ENCODE measurements around the gene ADAM33. TPM values are rescaled to one million over a fixed set of nuclear protein-coding genes. Genes with fewer than 3 reads are reported as not detected.

ADAM33 gene
- total and polyA plus RNA-seq, 2 experiments from 2014 or later = 0.45 to 1.3 TPM

GRCh38 chr20:3707508-3707899, 25.7 kb upstream of the ADAM33 start:
- Histone ChIP-seq H3K27me3 (no peaks in the 10 kb centered on the region), H3K9me3 (ENCODE audit: low read depth) (no peaks in the 10 kb centered on the region), H3K4me3 (no peak overlapping the region), H3K4me1 (ENCODE audit: low read depth) (no peaks in the 10 kb centered on the region), H3K36me3 (no peaks in the 10 kb centered on the region), H3K27ac (no peak overlapping the region)
- TF ChIP-seq CTCF (IDR thresholded peaks at IDR 0.05; ENCODE audit: low read depth, low read length) = no peak
- DNase-seq (ENCODE audit: low read depth in 1 of 2, low spot score in 1 of 2) = no peak

- Histone ChIP-seq H3K4me1 (ENCODE audit: low read depth) (no peaks in the 10 kb centered on the region), H3K27me3 (no peaks in the 10 kb centered on the region), H3K9me3 (ENCODE audit: low read depth) (no peaks in the 10 kb centered on the region), H3K36me3 (no peaks in the 10 kb centered on the region), H3K4me3 (no peak overlapping the region), H3K27ac (no peak overlapping the region)
- no peak for TF ChIP-seq CTCF (IDR thresholded peaks at IDR 0.05; ENCODE audit: low read depth, low read length)
- no peak for DNase-seq (ENCODE audit: low read depth in 1 of 2, low spot score in 1 of 2)
Measured at GRCh38 chr20:3706774-3707507, 25.1 kb upstream of the ADAM33 start.

GRCh38 chr20:3705970-3706739, 24.3 kb upstream of the ADAM33 start:
- DNase-seq (ENCODE audit: low read depth in 1 of 2, low spot score in 1 of 2) = no peak
- no peak for TF ChIP-seq CTCF (IDR thresholded peaks at IDR 0.05; ENCODE audit: low read depth, low read length)
- H3K27me3 ChIP-seq = no peaks in the 10 kb centered on the region

GRCh38 chr20:3705491-3705969, 23.7 kb upstream of the ADAM33 start:
- no peak for TF ChIP-seq CTCF (IDR thresholded peaks at IDR 0.05; ENCODE audit: low read depth, low read length)
- Histone ChIP-seq H3K27me3 (no peaks in the 10 kb centered on the region), H3K36me3 (no peaks in the 10 kb centered on the region), H3K9me3 (ENCODE audit: low read depth) (no peaks in the 10 kb centered on the region), H3K27ac (no peak overlapping the region), H3K4me1 (ENCODE audit: low read depth) (no peaks in the 10 kb centered on the region), H3K4me3 (no peak overlapping the region)
- DNase-seq (ENCODE audit: low read depth in 1 of 2, low spot score in 1 of 2) = no peak

More at GRCh38 chr20:3705970-3706739, 24.3 kb upstream of the ADAM33 start:
- H3K4me3 ChIP-seq = no peak overlapping the region
- H3K9me3 ChIP-seq (ENCODE audit: low read depth) = no peaks in the 10 kb centered on the region
- H3K4me1 ChIP-seq (ENCODE audit: low read depth) = no peaks in the 10 kb centered on the region
- no peaks in the 10 kb centered on the region for H3K36me3 ChIP-seq
- no peak overlapping the region for H3K27ac ChIP-seq

- Histone ChIP-seq H3K36me3 (no peaks in the 10 kb centered on the region), H3K4me1 (ENCODE audit: low read depth) (no peaks in the 10 kb centered on the region), H3K27ac (no peak overlapping the region), H3K4me3 (no peak overlapping the region), H3K9me3 (ENCODE audit: low read depth) (no peaks in the 10 kb centered on the region), H3K27me3 (no peaks in the 10 kb centered on the region)
- no peak for DNase-seq (ENCODE audit: low read depth in 1 of 2, low spot score in 1 of 2)
- no peak for TF ChIP-seq CTCF (IDR thresholded peaks at IDR 0.05; ENCODE audit: low read depth, low read length)
Measured at GRCh38 chr20:3704087-3704486, 22.3 kb upstream of the ADAM33 start.
